ENCODE results near the gene HLA-DQA1. TPM values are rescaled to one million over a fixed set of nuclear protein-coding genes. Genes with fewer than 3 reads are reported as not detected.

HLA-DQA1 gene
- total RNA-seq, 1 experiment from 2014 or later = not detected

- Histone ChIP-seq H3K4me2 (no peak overlapping the region), H3K9me2 (ENCODE audit: insufficient read depth) (no peaks in the 10 kb centered on the region), H3K4me3 (no peak overlapping the region), H3K79me2 (ENCODE audit: low read depth) (no peaks in the 10 kb centered on the region), H3F3A (ENCODE audit: insufficient read depth, low read depth) (no peaks in the 10 kb centered on the region), H3K4me1 (replicated peaks; ENCODE audit: insufficient read depth) (no peaks in the 10 kb centered on the region), H3K27ac (no peak overlapping the region), H4K20me1 (ENCODE audit: insufficient read depth) (no peaks in the 10 kb centered on the region), H3K27me3 (ENCODE audit: insufficient read depth, low read depth) (peaks cover 4% of the 10 kb centered on the region; the same call in 1 of the 2 replicates), H3K9me3 (ENCODE audit: insufficient read depth, low read depth) (no peaks in the 10 kb centered on the region), H3K36me3 (ENCODE audit: low read depth) (no peaks in the 10 kb centered on the region), H2AFZ (no peak overlapping the region)
- ChIA-PET CTCF (no interaction called here), POLR2A (ENCODE audit: unreplicated experiment) (no interaction called here)
- DNase-seq = no peak
- BruUV-seq (replicated peaks) = no TSS peak
- intact Hi-C loops (cut with micrococcal nuclease; ENCODE audit: unreplicated experiment) = no loop called here
- no peak for TF ChIP-seq EZH2 (IDR thresholded peaks at IDR 0.05; ENCODE audit: low read depth)
- no peak for TF ChIP-seq CTCF (conservative IDR thresholded peaks at IDR 0.05)
Measured at GRCh38 chr6:32689531-32690501, 52.6 kb downstream of the HLA-DQA1 start.

GRCh38 chr6:32692019-32692418 is 54.8 kb downstream of the HLA-DQA1 start:
- Histone ChIP-seq H4K20me1 (ENCODE audit: insufficient read depth) (no peaks in the 10 kb centered on the region), H3K36me3 (ENCODE audit: low read depth) (no peaks in the 10 kb centered on the region), H2AFZ (no peak overlapping the region), H3K9me2 (ENCODE audit: insufficient read depth) (no peaks in the 10 kb centered on the region), H3K79me2 (ENCODE audit: low read depth) (no peaks in the 10 kb centered on the region), H3K27me3 (ENCODE audit: insufficient read depth, low read depth) (no peaks in the 10 kb centered on the region), H3K4me2 (no peak overlapping the region), H3K4me1 (replicated peaks; ENCODE audit: insufficient read depth) (no peaks in the 10 kb centered on the region), H3K9me3 (ENCODE audit: insufficient read depth, low read depth) (no peaks in the 10 kb centered on the region), H3F3A (ENCODE audit: insufficient read depth, low read depth) (no peaks in the 10 kb centered on the region), H3K4me3 (no peak overlapping the region), H3K27ac (no peak overlapping the region)
- DNase-seq = peak in 1 of 2 experiments; percentile 18
- no peak for TF ChIP-seq CTCF (conservative IDR thresholded peaks at IDR 0.05)
- TF ChIP-seq EZH2 (IDR thresholded peaks at IDR 0.05; ENCODE audit: low read depth) = no peak
- intact Hi-C loops (cut with micrococcal nuclease; ENCODE audit: unreplicated experiment) = loop anchor here (2.0 kb wide), 1 partner anchor 259 kb away; no protein-coding TSS in a partner anchor
- ChIA-PET CTCF (interaction anchor here (0.5 to 1.1 kb wide), 4 partner anchors 69 to 945 kb away, joined by 3 to 4 read pairs (median 4); no protein-coding TSS in a partner anchor), POLR2A (ENCODE audit: unreplicated experiment) (no interaction called here)
- BruUV-seq (replicated peaks) = no TSS peak

Other genes starting within 250 kb of the HLA-DQA1 start
- gene BTNL2, start 230.2 kb upstream of the HLA-DQA1 start, total RNA-seq (2021) = not detected in 2 replicates
- not detected in 2 replicates for gene HLA-DRA, start 197.5 kb upstream of the HLA-DQA1 start, total RNA-seq (2021)
- 0.33 TPM in 1 of 2 replicates, not detected in the other for gene HLA-DRB5, start 107.1 kb upstream of the HLA-DQA1 start, total RNA-seq (2021)
- gene HLA-DRB1, start 47.6 kb upstream of the HLA-DQA1 start, total RNA-seq (2021) = 2.3 and 3.1 TPM in 2 replicates
- gene HLA-DQB1, start 29.3 kb downstream of the HLA-DQA1 start, total RNA-seq (2021) = 3.8 and 5.9 TPM in 2 replicates
- gene HLA-DQA2, start 104.0 kb downstream of the HLA-DQA1 start, total RNA-seq (2021) = not detected in 2 replicates
- not detected in 2 replicates for gene HLA-DQB2, start 126.1 kb downstream of the HLA-DQA1 start, total RNA-seq (2021)
- 3.4 and 4.3 TPM in 2 replicates for gene HLA-DOB, start 179.6 kb downstream of the HLA-DQA1 start, total RNA-seq (2021)
- 70.6 and 91.2 TPM in 2 replicates for gene TAP2, start 201.3 kb downstream of the HLA-DQA1 start, total RNA-seq (2021)
- 70.8 and 101 TPM in 2 replicates for gene PSMB8, start 206.6 kb downstream of the HLA-DQA1 start, total RNA-seq (2021)
- gene TAP1, start 216.3 kb downstream of the HLA-DQA1 start, total RNA-seq (2021) = 23.1 and 23.4 TPM in 2 replicates
- 37.6 and 48.4 TPM in 2 replicates for gene PSMB9, start 216.8 kb downstream of the HLA-DQA1 start, total RNA-seq (2021)

All from PC-9 (cell line).